ENCODE data around the gene AR.

GRCh38 chrX:67596839-67597790, 53.3 kb downstream of the AR start:
- TF ChIP-seq, protein P1, sequence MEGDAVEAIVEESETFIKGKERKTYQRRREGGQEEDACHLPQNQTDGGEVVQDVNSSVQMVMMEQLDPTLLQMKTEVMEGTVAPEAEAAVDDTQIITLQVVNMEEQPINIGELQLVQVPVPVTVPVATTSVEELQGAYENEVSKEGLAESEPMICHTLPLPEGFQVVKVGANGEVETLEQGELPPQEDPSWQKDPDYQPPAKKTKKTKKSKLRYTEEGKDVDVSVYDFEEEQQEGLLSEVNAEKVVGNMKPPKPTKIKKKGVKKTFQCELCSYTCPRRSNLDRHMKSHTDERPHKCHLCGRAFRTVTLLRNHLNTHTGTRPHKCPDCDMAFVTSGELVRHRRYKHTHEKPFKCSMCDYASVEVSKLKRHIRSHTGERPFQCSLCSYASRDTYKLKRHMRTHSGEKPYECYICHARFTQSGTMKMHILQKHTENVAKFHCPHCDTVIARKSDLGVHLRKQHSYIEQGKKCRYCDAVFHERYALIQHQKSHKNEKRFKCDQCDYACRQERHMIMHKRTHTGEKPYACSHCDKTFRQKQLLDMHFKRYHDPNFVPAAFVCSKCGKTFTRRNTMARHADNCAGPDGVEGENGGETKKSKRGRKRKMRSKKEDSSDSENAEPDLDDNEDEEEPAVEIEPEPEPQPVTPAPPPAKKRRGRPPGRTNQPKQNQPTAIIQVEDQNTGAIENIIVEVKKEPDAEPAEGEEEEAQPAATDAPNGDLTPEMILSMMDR (IDR thresholded peaks at IDR 0.05; ENCODE audit: low read length) = no peak
- TF ChIP-seq EZH2 (optimal IDR thresholded peaks at IDR 0.05; ENCODE audit: low read depth, low read length) = no peak
